ENCODE data around the gene TBX5. TPM values are rescaled to one million over a fixed set of nuclear protein-coding genes. Genes with fewer than 3 reads are reported as not detected.
A peak's percentile ranks its signal among the peaks of the same experiment; 100 is the strongest.

Gene TBX5
- total RNA-seq: 100 to 1,000 TPM; 238 to 345 TPM

- H3K9me3 ChIP-seq: no peaks in the 10 kb centered on the region
- peaks cover 0 to 27% of the 10 kb centered on the region in 2 donors for H3K4me1 ChIP-seq
- peaks cover 28% of the 10 kb centered on the region for H3K36me3 ChIP-seq
- peak within 1 kb of the TSS; percentile 88 to 90 for H3K27ac ChIP-seq
- H3K4me3 ChIP-seq: peak within 1 kb of the TSS; percentile 51 to 64
- no peaks in the 10 kb centered on the region for H3K27me3 ChIP-seq
- no peak for TF ChIP-seq CTCF (IDR thresholded peaks at IDR 0.05)
- no peak for DNase-seq (ENCODE audit: low spot score)
These were observed at the start of gene TBX5 for GRCh38 chr12:114405519-114406271. TSS of gene TBX5 (minus strand) at chr12:114406144. CDS start at chr12:114403898, 2,246 bp downstream.

GRCh38 chr12:114451657-114452056 is 45.7 kb upstream of the TBX5 start:
- peak overlapping the region; percentile 88 to 94 for H3K27ac ChIP-seq
- peaks cover 9% of the 10 kb centered on the region for H3K36me3 ChIP-seq
- H3K27me3 ChIP-seq: no peaks in the 10 kb centered on the region
- no peak for TF ChIP-seq CTCF (IDR thresholded peaks at IDR 0.05)
- DNase-seq (ENCODE audit: low spot score): no peak
- peaks cover 0 to 31% of the 10 kb centered on the region in 2 donors for H3K4me1 ChIP-seq
- no peaks in the 10 kb centered on the region for H3K9me3 ChIP-seq
- no peak overlapping the region for H3K4me3 ChIP-seq

DNA sequence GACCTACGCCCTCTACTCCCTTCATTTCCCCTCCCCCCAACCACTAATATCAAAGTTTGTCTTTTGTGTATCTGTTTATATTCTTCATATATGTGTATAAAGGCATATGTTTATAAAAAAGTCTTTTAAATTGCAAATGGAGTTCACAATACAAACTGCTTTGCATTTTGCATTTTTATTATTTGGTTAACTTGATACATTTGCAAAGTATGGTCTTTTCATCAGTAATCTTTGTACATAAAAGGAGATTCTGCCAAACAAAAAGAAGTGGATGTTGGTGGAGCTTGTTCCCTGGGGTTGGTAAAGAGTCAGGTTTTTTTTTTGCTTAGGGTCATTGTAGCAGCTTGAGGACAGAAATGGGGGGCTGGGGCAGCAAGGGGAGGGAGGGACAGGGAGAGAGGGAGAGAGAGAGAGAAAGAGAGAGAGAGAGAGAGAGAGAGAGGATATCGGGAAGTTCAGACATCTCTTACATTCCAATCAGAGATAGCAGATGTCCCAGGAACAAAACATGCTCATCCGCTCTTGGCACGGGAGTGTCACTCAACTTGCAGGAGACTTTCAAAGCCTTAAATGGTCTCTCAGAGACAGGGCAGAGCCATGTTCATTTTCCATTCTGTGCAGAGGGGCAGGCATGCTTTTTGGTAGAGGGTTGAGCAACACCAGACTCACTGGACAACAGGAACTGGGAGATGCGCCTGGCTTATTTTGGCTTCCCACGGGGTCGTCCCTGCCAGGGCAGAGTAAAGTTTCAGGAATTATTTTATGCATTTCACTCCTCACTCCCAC is 44.8 kb upstream of the TBX5 start:
- Histone ChIP-seq H3K36me3 (peaks cover 18% of the 10 kb centered on the region), H3K4me1 (peaks cover 0 to 31% of the 10 kb centered on the region in 2 donors), H3K27me3 (no peaks in the 10 kb centered on the region), H3K9me3 (no peaks in the 10 kb centered on the region), H3K4me3 (no peak overlapping the region), H3K27ac (peak overlapping the region; percentile 88 to 94)
- peak; percentile 73 for DNase-seq (ENCODE audit: low spot score)
- no peak for TF ChIP-seq CTCF (IDR thresholded peaks at IDR 0.05)

DNA sequence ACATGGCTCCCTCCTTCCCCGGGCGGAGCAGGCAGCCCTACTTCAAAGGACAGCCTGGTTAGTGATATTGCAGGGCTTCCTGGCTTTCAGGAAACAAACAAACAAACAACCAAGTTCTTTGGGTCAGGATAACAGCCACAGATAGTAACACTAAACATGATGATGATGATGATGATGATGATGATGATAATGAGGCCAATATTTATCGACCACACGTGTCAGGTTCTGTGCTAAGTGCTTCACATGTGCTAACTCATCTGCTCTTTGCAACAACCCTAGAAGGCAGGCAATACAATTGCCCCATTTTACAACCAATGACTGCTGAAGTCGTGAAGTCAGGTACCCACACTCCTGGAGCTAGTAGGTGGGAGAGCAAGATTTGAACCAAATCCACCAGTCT is 44.1 kb upstream of the TBX5 start:
- DNase-seq (ENCODE audit: low spot score): no peak
- no peaks in the 10 kb centered on the region for H3K27me3 ChIP-seq
- no peak for TF ChIP-seq CTCF (IDR thresholded peaks at IDR 0.05)
- no peak overlapping the region for H3K4me3 ChIP-seq
- H3K27ac ChIP-seq: peak overlapping the region; percentile 88 to 94
- no peaks in the 10 kb centered on the region for H3K9me3 ChIP-seq
- H3K4me1 ChIP-seq: peaks cover 0 to 31% of the 10 kb centered on the region in 2 donors
- H3K36me3 ChIP-seq: peaks cover 25% of the 10 kb centered on the region

- H3K27ac ChIP-seq: peak overlapping the region; percentile 88 to 94
- no peak for TF ChIP-seq CTCF (IDR thresholded peaks at IDR 0.05)
- H3K4me3 ChIP-seq: peak overlapping the region; percentile 56 to 66
- H3K36me3 ChIP-seq: peaks cover 40% of the 10 kb centered on the region
- no peaks in the 10 kb centered on the region for H3K27me3 ChIP-seq
- DNase-seq (ENCODE audit: low spot score): no peak
- peaks cover 0 to 44% of the 10 kb centered on the region in 2 donors for H3K4me1 ChIP-seq
- no peaks in the 10 kb centered on the region for H3K9me3 ChIP-seq
These were observed 42.6 kb upstream of the TBX5 start for GRCh38 chr12:114448618-114448933.

All from right atrium auricular region (tissue), 2 donors.